NCI-H146 treated with DMSO at 0.1 percent for 48 hours (cell line): ENCODE results near the gene SHC4.
"Not testable (repeated sequence)": the region's sequence is repeated elsewhere in the genome, so short reads cannot be mapped to it uniquely, and the experiment has no call there.

ENCODE experiments used
- DNase-seq: peaks from one replicate; lab custom pipeline; 2025; ENCODE audit not compliant: unreplicated experiment; lab: John Stamatoyannopoulos, UW

Gene SHC4

GRCh38 chr15:48855501-48856440 is 107.9 kb downstream of the SHC4 start:
- DNase-seq, result peak; percentile 8

- DNase-seq, result not testable (repeated sequence)
Observed at GRCh38 chr15:48854434-48854833, 109.3 kb downstream of the SHC4 start.

- no peak for DNase-seq
Observed at GRCh38 chr15:48851956-48852355, 111.8 kb downstream of the SHC4 start.

- DNase-seq, result no peak
Observed at GRCh38 chr15:48850648-48851047, 113.1 kb downstream of the SHC4 start.

GRCh38 chr15:48845123-48845522 is 118.6 kb downstream of the SHC4 start:
- no peak for DNase-seq

- DNase-seq, result no peak
Observed at GRCh38 chr15:48842501-48842900, 121.2 kb downstream of the SHC4 start.

GRCh38 chr15:48834756-48835155 is 129.0 kb downstream of the SHC4 start:
- DNase-seq, result no peak

- no peak for DNase-seq
Observed at GRCh38 chr15:48833526-48834239, 130.0 kb downstream of the SHC4 start.

GRCh38 chr15:48832648-48833047 is 131.1 kb downstream of the SHC4 start:
- DNase-seq, result no peak

GRCh38 chr15:48828906-48829305 is 134.8 kb downstream of the SHC4 start:
- DNase-seq, result no peak

GRCh38 chr15:48828471-48828870 is 135.2 kb downstream of the SHC4 start:
- no peak for DNase-seq

- no peak for DNase-seq
Observed at GRCh38 chr15:48825075-48825474, 138.6 kb downstream of the SHC4 start.

- no peak for DNase-seq
Observed at GRCh38 chr15:48823706-48824105, 140.0 kb downstream of the SHC4 start.

GRCh38 chr15:48823237-48823636 is 140.5 kb downstream of the SHC4 start:
- no peak for DNase-seq

GRCh38 chr15:48814286-48814685 is 149.4 kb downstream of the SHC4 start:
- no peak for DNase-seq

- peak; percentile 34 for DNase-seq
Observed at GRCh38 chr15:48811325-48811958, 152.3 kb downstream of the SHC4 start.

- peak; percentile 94 for DNase-seq
Observed at GRCh38 chr15:48810414-48811324, 153.1 kb downstream of the SHC4 start, which contains the start of gene CEP152. Gene CEP152 (minus strand): TSS chr15:48811069. CDS start chr15:48805649, 5,420 bp downstream.

GRCh38 chr15:48806151-48806550 is 157.6 kb downstream of the SHC4 start:
- no peak for DNase-seq

GRCh38 chr15:48805591-48805990 is 158.1 kb downstream of the SHC4 start:
- no peak for DNase-seq

- DNase-seq, result peak; percentile 45
Observed at GRCh38 chr15:48803877-48804276, 159.8 kb downstream of the SHC4 start.
